ENCODE measurements around the gene NTM. TPM values are rescaled to one million over a fixed set of nuclear protein-coding genes. Genes with fewer than 3 reads are reported as not detected.

NTM gene
- total and polyA plus RNA-seq, 2 donors (not counting 1 experiment from before 2014, with no cell fraction given): 12.3 to 28.6 TPM

- Histone ChIP-seq H3K9ac (ENCODE audit: insufficient read depth, low read length) (no peak overlapping the region), H3K4me1 (ENCODE audit: control insufficient read depth, extremely low read depth, insufficient read depth, low read length) (no peaks in the 10 kb centered on the region), H4K20me1 (ENCODE audit: control insufficient read depth, extremely low read depth, insufficient read depth, low read length) (no peaks in the 10 kb centered on the region), H3K4me3 (replicated peaks in 1 of 4; ENCODE audit: control extremely low read depth in 1 of 4, insufficient read depth in 1 of 4, low read depth in 3 of 4, low read length in 4 of 4) (no peak overlapping the region), H3K36me3 (ENCODE audit: control insufficient read depth, insufficient read depth, low read length) (no peaks in the 10 kb centered on the region), H3K9me3 (ENCODE audit: control insufficient read depth, insufficient read depth, low read depth, low read length) (no peaks in the 10 kb centered on the region), H3K27ac (ENCODE audit: insufficient read depth, low read length) (no peak overlapping the region), H3K4me2 (ENCODE audit: extremely low read depth, insufficient read depth, low read length) (no peak overlapping the region), H3K27me3 (ENCODE audit: control insufficient read depth, insufficient read depth, low read length) (no peaks in the 10 kb centered on the region), H2AFZ (ENCODE audit: low read length) (no peak overlapping the region), H3K79me2 (ENCODE audit: control insufficient read depth, insufficient read depth, low read length) (no peaks in the 10 kb centered on the region)
- DNase-seq (ENCODE audit: low read depth in 2 of 2): no peak
- TF ChIP-seq, protein P1, sequence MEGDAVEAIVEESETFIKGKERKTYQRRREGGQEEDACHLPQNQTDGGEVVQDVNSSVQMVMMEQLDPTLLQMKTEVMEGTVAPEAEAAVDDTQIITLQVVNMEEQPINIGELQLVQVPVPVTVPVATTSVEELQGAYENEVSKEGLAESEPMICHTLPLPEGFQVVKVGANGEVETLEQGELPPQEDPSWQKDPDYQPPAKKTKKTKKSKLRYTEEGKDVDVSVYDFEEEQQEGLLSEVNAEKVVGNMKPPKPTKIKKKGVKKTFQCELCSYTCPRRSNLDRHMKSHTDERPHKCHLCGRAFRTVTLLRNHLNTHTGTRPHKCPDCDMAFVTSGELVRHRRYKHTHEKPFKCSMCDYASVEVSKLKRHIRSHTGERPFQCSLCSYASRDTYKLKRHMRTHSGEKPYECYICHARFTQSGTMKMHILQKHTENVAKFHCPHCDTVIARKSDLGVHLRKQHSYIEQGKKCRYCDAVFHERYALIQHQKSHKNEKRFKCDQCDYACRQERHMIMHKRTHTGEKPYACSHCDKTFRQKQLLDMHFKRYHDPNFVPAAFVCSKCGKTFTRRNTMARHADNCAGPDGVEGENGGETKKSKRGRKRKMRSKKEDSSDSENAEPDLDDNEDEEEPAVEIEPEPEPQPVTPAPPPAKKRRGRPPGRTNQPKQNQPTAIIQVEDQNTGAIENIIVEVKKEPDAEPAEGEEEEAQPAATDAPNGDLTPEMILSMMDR (conservative IDR thresholded peaks at IDR 0.05 in 1 of 2, IDR thresholded peaks at IDR 0.05 in 1 of 2; ENCODE audit: low read depth in 1 of 2, low read length in 2 of 2): no peak
- no peak for TF ChIP-seq EZH2 (IDR thresholded peaks at IDR 0.05; ENCODE audit: low read length, missing control alignments)
Observed at GRCh38 chr11:131533149-131533548, 162.7 kb downstream of the NTM start.

- no peaks in the 10 kb centered on the region for H4K20me1 ChIP-seq (ENCODE audit: control insufficient read depth, extremely low read depth, insufficient read depth, low read length)
- H3K36me3 ChIP-seq (ENCODE audit: control insufficient read depth, insufficient read depth, low read length): no peaks in the 10 kb centered on the region
- H3K27ac ChIP-seq (ENCODE audit: insufficient read depth, low read length): no peak overlapping the region
- no peak for TF ChIP-seq EZH2 (IDR thresholded peaks at IDR 0.05; ENCODE audit: low read length, missing control alignments)
- TF ChIP-seq, protein P1 (conservative IDR thresholded peaks at IDR 0.05 in 1 of 2, IDR thresholded peaks at IDR 0.05 in 1 of 2; ENCODE audit: low read depth in 1 of 2, low read length in 2 of 2): no peak
- H3K27me3 ChIP-seq (ENCODE audit: control insufficient read depth, insufficient read depth, low read length): no peaks in the 10 kb centered on the region
- H3K4me1 ChIP-seq (ENCODE audit: control insufficient read depth, extremely low read depth, insufficient read depth, low read length): no peaks in the 10 kb centered on the region
- no peak overlapping the region for H3K4me2 ChIP-seq (ENCODE audit: extremely low read depth, insufficient read depth, low read length)
- H3K9ac ChIP-seq (ENCODE audit: insufficient read depth, low read length): no peak overlapping the region
- no peak overlapping the region for H2AFZ ChIP-seq (ENCODE audit: low read length)
- DNase-seq (ENCODE audit: low read depth in 2 of 2): no peak
- no peaks in the 10 kb centered on the region for H3K79me2 ChIP-seq (ENCODE audit: control insufficient read depth, insufficient read depth, low read length)
- H3K9me3 ChIP-seq (ENCODE audit: control insufficient read depth, insufficient read depth, low read depth, low read length): no peaks in the 10 kb centered on the region
- no peak overlapping the region for H3K4me3 ChIP-seq (replicated peaks in 1 of 4; ENCODE audit: control extremely low read depth in 1 of 4, insufficient read depth in 1 of 4, low read depth in 3 of 4, low read length in 4 of 4)
Observed at GRCh38 chr11:131533998-131534397, 163.6 kb downstream of the NTM start.

- Histone ChIP-seq H3K9ac (ENCODE audit: insufficient read depth, low read length) (no peak overlapping the region), H3K27me3 (ENCODE audit: control insufficient read depth, insufficient read depth, low read length) (no peaks in the 10 kb centered on the region), H3K9me3 (ENCODE audit: control insufficient read depth, insufficient read depth, low read depth, low read length) (no peaks in the 10 kb centered on the region), H3K4me2 (ENCODE audit: extremely low read depth, insufficient read depth, low read length) (no peak overlapping the region), H2AFZ (ENCODE audit: low read length) (no peak overlapping the region), H3K79me2 (ENCODE audit: control insufficient read depth, insufficient read depth, low read length) (no peaks in the 10 kb centered on the region), H4K20me1 (ENCODE audit: control insufficient read depth, extremely low read depth, insufficient read depth, low read length) (no peaks in the 10 kb centered on the region), H3K4me3 (replicated peaks in 1 of 4; ENCODE audit: control extremely low read depth in 1 of 4, insufficient read depth in 1 of 4, low read depth in 3 of 4, low read length in 4 of 4) (no peak overlapping the region), H3K36me3 (ENCODE audit: control insufficient read depth, insufficient read depth, low read length) (no peaks in the 10 kb centered on the region), H3K4me1 (ENCODE audit: control insufficient read depth, extremely low read depth, insufficient read depth, low read length) (no peaks in the 10 kb centered on the region), H3K27ac (ENCODE audit: insufficient read depth, low read length) (no peak overlapping the region)
- no peak for TF ChIP-seq EZH2 (IDR thresholded peaks at IDR 0.05; ENCODE audit: low read length, missing control alignments)
- TF ChIP-seq, protein P1 (conservative IDR thresholded peaks at IDR 0.05 in 1 of 2, IDR thresholded peaks at IDR 0.05 in 1 of 2; ENCODE audit: low read depth in 1 of 2, low read length in 2 of 2): no peak
- DNase-seq (ENCODE audit: low read depth in 2 of 2): no peak
Observed at GRCh38 chr11:131534611-131535010, 164.2 kb downstream of the NTM start.
